Measurements from ENCODE around the gene OR6Q1.

DNA sequence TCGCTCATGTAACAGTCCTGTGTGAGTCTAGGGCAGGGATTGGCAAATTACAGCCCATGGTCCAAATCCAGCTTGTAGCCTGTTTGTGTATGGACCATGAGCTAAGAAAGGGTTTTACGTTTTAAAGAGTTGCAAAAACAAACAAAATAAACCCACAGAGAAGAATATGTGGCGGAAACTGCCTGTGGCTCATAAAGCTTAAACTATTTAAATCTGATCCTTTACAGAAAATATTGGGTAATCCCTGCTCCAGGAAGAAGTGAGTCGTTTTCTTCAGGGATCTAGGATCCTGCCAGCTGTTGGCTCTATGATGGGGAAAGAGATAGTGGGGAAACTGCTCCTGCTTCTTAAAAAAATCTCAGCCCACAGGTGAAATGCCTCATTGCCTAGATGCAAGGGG, 3.4 kb upstream of the OR6Q1 start:
- TF ChIP-seq, protein P1, sequence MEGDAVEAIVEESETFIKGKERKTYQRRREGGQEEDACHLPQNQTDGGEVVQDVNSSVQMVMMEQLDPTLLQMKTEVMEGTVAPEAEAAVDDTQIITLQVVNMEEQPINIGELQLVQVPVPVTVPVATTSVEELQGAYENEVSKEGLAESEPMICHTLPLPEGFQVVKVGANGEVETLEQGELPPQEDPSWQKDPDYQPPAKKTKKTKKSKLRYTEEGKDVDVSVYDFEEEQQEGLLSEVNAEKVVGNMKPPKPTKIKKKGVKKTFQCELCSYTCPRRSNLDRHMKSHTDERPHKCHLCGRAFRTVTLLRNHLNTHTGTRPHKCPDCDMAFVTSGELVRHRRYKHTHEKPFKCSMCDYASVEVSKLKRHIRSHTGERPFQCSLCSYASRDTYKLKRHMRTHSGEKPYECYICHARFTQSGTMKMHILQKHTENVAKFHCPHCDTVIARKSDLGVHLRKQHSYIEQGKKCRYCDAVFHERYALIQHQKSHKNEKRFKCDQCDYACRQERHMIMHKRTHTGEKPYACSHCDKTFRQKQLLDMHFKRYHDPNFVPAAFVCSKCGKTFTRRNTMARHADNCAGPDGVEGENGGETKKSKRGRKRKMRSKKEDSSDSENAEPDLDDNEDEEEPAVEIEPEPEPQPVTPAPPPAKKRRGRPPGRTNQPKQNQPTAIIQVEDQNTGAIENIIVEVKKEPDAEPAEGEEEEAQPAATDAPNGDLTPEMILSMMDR (IDR thresholded peaks at IDR 0.05): no peak
- TF ChIP-seq POLR2A (IDR thresholded peaks at IDR 0.05): no peak
